Activated CD4-positive, CD25-positive, alpha-beta regulatory T cell (primary cell): ENCODE measurements around the gene TUT1.
"Not testable (repeated sequence)": the region's sequence is repeated elsewhere in the genome, so short reads cannot be mapped to it uniquely, and the experiment has no call there.

Experiments
- DNase-seq, 4 experiments: peaks; one replicate each; lab custom pipeline; 2025; lab: John Stamatoyannopoulos, UW

The TUT1 gene

GRCh38 chr11:62604460-62605120, 13.3 kb upstream of the TUT1 start:
- no peak for DNase-seq

- DNase-seq = no peak
These were observed 12.5 kb upstream of the TUT1 start for GRCh38 chr11:62603776-62604299.

- DNase-seq = no peak
These were observed 11.7 kb upstream of the TUT1 start for GRCh38 chr11:62603072-62603408.

- no peak for DNase-seq
These were observed 11.1 kb upstream of the TUT1 start for GRCh38 chr11:62602141-62603071.

- peak; percentile 96 to 98 (median 97) for DNase-seq
These were observed 10.2 kb upstream of the TUT1 start, which contains the start of gene MTA2 for GRCh38 chr11:62601372-62602140. Gene MTA2 (minus strand): TSS chr11:62601865. CDS start chr11:62601450, 415 bp downstream.

- DNase-seq = peak in 2 of 4 experiments; percentile 37 to 41
These were observed 9.7 kb upstream of the TUT1 start for GRCh38 chr11:62601122-62601371.

GRCh38 chr11:62600367-62601121, 9.2 kb upstream of the TUT1 start:
- DNase-seq = no peak

GRCh38 chr11:62599901-62600300, 8.6 kb upstream of the TUT1 start:
- no peak for DNase-seq

- peak; percentile 90 to 95 (median 92) for DNase-seq
These were observed 7.9 kb upstream of the TUT1 start for GRCh38 chr11:62599069-62599696.

- DNase-seq = no peak
These were observed 3.8 kb upstream of the TUT1 start for GRCh38 chr11:62595124-62595523.

- DNase-seq = peak; percentile 26 to 64 (median 56)
These were observed 2.2 kb upstream of the TUT1 start for GRCh38 chr11:62593434-62594044.

- DNase-seq = no peak
These were observed 1.7 kb upstream of the TUT1 start for GRCh38 chr11:62592989-62593421.

- DNase-seq = no peak
These were observed 958 bp upstream of the TUT1 start for GRCh38 chr11:62592146-62592815.

- DNase-seq = no peak
These were observed 2.2 kb downstream of the TUT1 start for GRCh38 chr11:62588966-62589637.

- not testable (repeated sequence) for DNase-seq
These were observed 6.0 kb downstream of the TUT1 start for GRCh38 chr11:62585356-62585755.

GRCh38 chr11:62581735-62582134, 9.6 kb downstream of the TUT1 start:
- DNase-seq = not testable (repeated sequence)

GRCh38 chr11:62580959-62581715, 10.2 kb downstream of the TUT1 start:
- no peak for DNase-seq

GRCh38 chr11:62579252-62579651, 12.1 kb downstream of the TUT1 start:
- no peak for DNase-seq

GRCh38 chr11:62578541-62578940, 12.8 kb downstream of the TUT1 start:
- DNase-seq = no peak
